T-cell (primary cell): Measurements from ENCODE around the gene DFFB. TPM values are rescaled to one million over a fixed set of nuclear protein-coding genes. Genes with fewer than 3 reads are reported as not detected.

Source experiments
- ATAC-seq, 4 experiments: fragments of 200-7000 bp in 3 of 4; fragments of 150-1000 bp in 1 of 4; cut with Tn5 transposase; replicated peaks in 1 of 4; 1 replicate in 3 of 4; 2 replicates in 1 of 4; pipeline ENCODE4 v1.10.0; 2021; ENCODE audit warnings: moderate library complexity in 3 of 4, mild to moderate bottlenecking in 2 of 4, moderate number of reproducible peaks in 1 of 4
- CTCF ChIA-PET, 2 donors: fragments of 300-600 bp; sonication (Branson Sonifier 250); formaldehyde crosslinking; loops; one replicate each; lab custom pipeline; 2022; ENCODE audit warnings: antibody characterized with exemption in 2 of 2; lab: Charles Lee
- POLR2A ChIA-PET, 2 donors: fragments of 300-600 bp; sonication (Branson Sonifier 250); formaldehyde crosslinking; loops; one replicate each; lab custom pipeline; 2022; ENCODE audit warnings: antibody characterized with exemption in 2 of 2; lab: Charles Lee
- DNase-seq, 35 experiments: peaks; one replicate each; pipeline versions ENCODE4 v3.0.0 to v3.0.0-alpha.2; 2013 to 2023
- H3K27ac ChIP-seq: one replicate; pipeline ENCODE4 v1.5.1; 2013; ENCODE audit warnings: low read length
- H3K27me3 ChIP-seq, 2 experiments: replicated peaks in 1 of 2; 1 replicate in 1 of 2; 2 replicates in 1 of 2; pipeline versions ENCODE4 v1.6.1 to v1.7.0; 2013; ENCODE audit warnings: low read length in 1 of 2, mixed read lengths in 1 of 2; ENCODE audit not compliant: control insufficient read depth in 2 of 2, insufficient read depth in 2 of 2; ENCODE audit errors: extremely low read depth in 1 of 2
- H3K36me3 ChIP-seq, 2 donors: 1 replicate in 1 of 2; 2 replicates in 1 of 2; pipeline versions ENCODE4 v1.6.1 to v1.7.0; 2013; ENCODE audit warnings: low read length in 1 of 2; ENCODE audit not compliant: control insufficient read depth in 2 of 2, insufficient read depth in 1 of 2; ENCODE audit errors: extremely low read depth in 1 of 2
- H3K4me1 ChIP-seq, 2 experiments: 1 replicate in 1 of 2; 2 replicates in 1 of 2; pipeline versions ENCODE4 v1.6.1 to v1.7.0; 2013; ENCODE audit warnings: low read length in 2 of 2, mixed read lengths in 1 of 2; ENCODE audit not compliant: insufficient read depth in 2 of 2, control insufficient read depth in 1 of 2; ENCODE audit errors: extremely low read depth in 1 of 2
- H3K4me3 ChIP-seq, 2 donors: 1 replicate in 1 of 2; 2 replicates in 1 of 2; pipeline versions ENCODE4 v1.5.1 to v1.7.0; 2013; ENCODE audit warnings: mild to moderate bottlenecking in 2 of 2, low read length in 1 of 2, moderate library complexity in 1 of 2; ENCODE audit not compliant: control insufficient read depth in 1 of 2; ENCODE audit errors: extremely low read depth in 1 of 2
- H3K9me3 ChIP-seq: 2 replicates; pipeline ENCODE4 v1.7.0; 2013
- H3K27ac Mint-ChIP-seq, 2 donors: one replicate each; pipeline ENCODE4 v1.8.0; 2020 to 2021; ENCODE audit warnings: mild to moderate bottlenecking in 2 of 2, mixed read lengths in 2 of 2
- H3K27me3 Mint-ChIP-seq, 2 donors: one replicate each; pipeline ENCODE4 v1.8.0; 2021 to 2022; ENCODE audit warnings: mixed read lengths in 2 of 2
- H3K36me3 Mint-ChIP-seq: one replicate; pipeline ENCODE4 v1.8.0; 2021; ENCODE audit warnings: mixed read lengths
- H3K4me1 Mint-ChIP-seq, 3 donors: one replicate each; pipeline ENCODE4 v1.8.0; 2020 to 2022; ENCODE audit warnings: mixed read lengths in 3 of 3, mild to moderate bottlenecking in 1 of 3
- H3K4me3 Mint-ChIP-seq, 3 donors: one replicate each; pipeline ENCODE4 v1.8.0; 2020 to 2022; ENCODE audit warnings: mild to moderate bottlenecking in 3 of 3, mixed read lengths in 3 of 3, moderate library complexity in 3 of 3
- H3K9me3 Mint-ChIP-seq, 3 donors: one replicate each; pipeline ENCODE4 v1.8.0; 2020 to 2022; ENCODE audit warnings: mixed read lengths in 3 of 3
- WGBS: methylation state at CpG from one replicate; pipeline ENCODE4 v1.1.5; 2013; ENCODE audit warnings: missing lambda C conversion rate; ENCODE audit not compliant: insufficient coverage; 5-methylcytosine and 5-hydroxymethylcytosine counted together
- total RNA-seq, 35 experiments: library from RNA in 6 of 35; stranded (reverse) in 6 of 35; fragments of 120-200 nt in 1 of 35; gene quantifications; one replicate each; pipeline versions ENCODE4 v1.2.1 to v1.2.4 and lab custom pipeline; 2013 to 2026

Gene DFFB
- total RNA-seq, 5 donors from 2014 or later (not counting 1 experiment from before 2014, with no cell fraction given) = 14.9 to 24.1 (median 18.5) TPM

DNA sequence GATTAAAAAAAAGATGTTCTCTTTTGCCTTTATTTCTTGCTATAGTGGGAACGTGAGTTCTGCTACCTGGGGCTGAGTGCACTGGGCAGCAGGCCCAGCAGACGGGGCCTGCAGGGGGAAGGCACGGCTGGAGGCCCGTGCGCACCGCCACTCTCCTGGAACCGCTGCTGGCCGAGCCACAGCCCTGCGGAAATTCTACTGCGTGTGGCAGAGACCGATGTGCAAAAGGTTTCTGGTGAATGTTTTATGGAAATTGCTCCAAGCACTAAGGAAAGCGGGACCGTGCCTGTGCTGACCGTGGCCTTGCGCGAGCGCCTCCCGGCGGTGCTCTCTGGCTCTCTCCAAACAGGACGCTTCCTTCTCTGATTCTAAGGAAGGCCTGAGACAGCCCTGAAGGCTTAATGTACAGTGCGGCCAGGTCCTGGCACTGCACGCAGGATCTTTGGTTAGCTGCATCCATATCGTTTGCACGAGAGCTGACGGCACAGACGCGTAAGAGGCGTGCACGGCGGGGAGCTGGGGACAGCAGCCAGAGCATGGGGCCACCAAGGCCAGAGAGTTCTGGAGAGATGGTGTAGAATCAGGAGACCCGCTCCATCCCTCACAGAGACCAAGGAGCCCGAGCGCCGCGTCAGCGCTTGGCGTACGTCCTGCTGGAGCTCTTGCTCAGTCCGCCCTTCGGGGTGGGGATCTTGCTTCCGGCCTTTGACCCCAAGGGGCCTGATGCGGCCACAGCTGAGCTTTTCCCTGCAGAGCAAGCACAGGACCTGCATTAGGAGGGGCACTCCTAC lies 42.3 kb upstream of the DFFB start:
- Mint-ChIP-seq H3K9me3 (no peaks in the 10 kb centered on the region), H3K27ac (no peak overlapping the region), H3K36me3 (peaks cover 28% of the 10 kb centered on the region), H3K4me3 (no peak overlapping the region), H3K4me1 (peaks cover 0 to 2% (median 0%) of the 10 kb centered on the region in 3 donors), H3K27me3 (peaks cover 0 to 2% of the 10 kb centered on the region in 2 donors)
- H3K27me3 ChIP-seq = peaks cover 0 to 6% of the 10 kb centered on the region in 2 experiments
- no peak overlapping the region for H3K4me3 ChIP-seq
- no peak for ATAC-seq
- CTCF ChIA-PET = interaction anchor here in 1 of 2 donors (0.7 kb wide), 1 partner anchor 14 kb away, joined by 4 read pairs; no protein-coding TSS in a partner anchor
- POLR2A ChIA-PET = interaction anchor here in 1 of 2 donors (0.7 kb wide), 1 partner anchor 14 kb away, joined by 3 read pairs; no protein-coding TSS in a partner anchor
- no peaks in the 10 kb centered on the region for H3K9me3 ChIP-seq
- no peak for DNase-seq
- peaks cover 0 to 3% of the 10 kb centered on the region in 2 experiments for H3K4me1 ChIP-seq
- WGBS = 96% methylated on average over 33 of the region's 42 CpGs
- H3K36me3 ChIP-seq = peaks cover 12 to 26% of the 10 kb centered on the region in 2 donors
- H3K27ac ChIP-seq = no peak overlapping the region

DNA sequence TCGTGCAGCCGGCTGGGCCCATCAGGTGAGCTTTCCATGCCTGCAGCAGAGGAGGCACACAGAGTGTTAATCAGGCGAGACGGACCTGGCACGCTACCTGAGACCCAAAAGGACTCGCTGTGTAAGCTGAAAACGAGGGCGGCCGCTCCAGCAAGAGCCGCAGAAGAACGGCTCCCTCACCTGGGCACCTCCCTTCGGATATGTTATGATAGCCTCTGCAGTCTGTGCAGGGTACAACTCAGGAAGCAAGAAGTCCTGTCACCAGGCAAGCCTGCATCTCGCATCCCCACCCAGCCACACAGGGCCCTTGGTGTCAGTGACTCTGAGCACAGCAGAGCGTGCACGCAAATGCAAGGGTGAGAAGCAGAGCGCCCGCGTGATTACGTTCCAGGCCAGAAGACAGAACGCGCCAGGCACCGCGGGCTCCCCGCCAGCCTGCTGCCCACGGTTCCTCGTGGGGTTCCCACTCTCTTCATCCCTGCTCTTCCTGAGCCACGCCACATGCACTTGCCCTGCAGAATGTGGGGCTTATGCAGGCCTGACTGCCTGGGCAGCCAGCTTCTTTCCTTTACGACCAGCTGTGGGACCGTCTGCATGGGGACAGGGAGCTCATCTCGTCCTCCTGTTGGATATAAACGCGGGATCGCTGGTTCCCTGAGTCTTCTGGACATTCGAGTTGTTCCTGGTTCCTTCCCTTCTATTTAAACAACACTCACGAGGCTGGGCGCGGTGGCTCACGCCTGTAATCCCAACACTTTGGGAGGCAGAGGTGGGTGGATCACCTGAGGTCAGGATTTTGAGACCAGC lies 40.7 kb upstream of the DFFB start:
- Histone ChIP-seq H3K9me3 (no peaks in the 10 kb centered on the region), H3K27me3 (no peaks in the 10 kb centered on the region), H3K4me3 (no peak overlapping the region), H3K4me1 (no peaks in the 10 kb centered on the region), H3K36me3 (peaks cover 21 to 30% of the 10 kb centered on the region in 2 donors), H3K27ac (no peak overlapping the region)
- WGBS = 91% methylated on average over 30 of the region's 38 CpGs
- H3K4me3 Mint-ChIP-seq = no peak overlapping the region
- CTCF ChIA-PET = no interaction called here
- ATAC-seq = no peak
- POLR2A ChIA-PET = no interaction called here
- H3K36me3 Mint-ChIP-seq = peaks cover 43% of the 10 kb centered on the region
- H3K4me1 Mint-ChIP-seq = no peaks in the 10 kb centered on the region
- peaks cover 0 to under 1% of the 10 kb centered on the region in 2 donors for H3K27me3 Mint-ChIP-seq
- no peak for DNase-seq
- no peak overlapping the region for H3K27ac Mint-ChIP-seq
- no peaks in the 10 kb centered on the region for H3K9me3 Mint-ChIP-seq

DNA sequence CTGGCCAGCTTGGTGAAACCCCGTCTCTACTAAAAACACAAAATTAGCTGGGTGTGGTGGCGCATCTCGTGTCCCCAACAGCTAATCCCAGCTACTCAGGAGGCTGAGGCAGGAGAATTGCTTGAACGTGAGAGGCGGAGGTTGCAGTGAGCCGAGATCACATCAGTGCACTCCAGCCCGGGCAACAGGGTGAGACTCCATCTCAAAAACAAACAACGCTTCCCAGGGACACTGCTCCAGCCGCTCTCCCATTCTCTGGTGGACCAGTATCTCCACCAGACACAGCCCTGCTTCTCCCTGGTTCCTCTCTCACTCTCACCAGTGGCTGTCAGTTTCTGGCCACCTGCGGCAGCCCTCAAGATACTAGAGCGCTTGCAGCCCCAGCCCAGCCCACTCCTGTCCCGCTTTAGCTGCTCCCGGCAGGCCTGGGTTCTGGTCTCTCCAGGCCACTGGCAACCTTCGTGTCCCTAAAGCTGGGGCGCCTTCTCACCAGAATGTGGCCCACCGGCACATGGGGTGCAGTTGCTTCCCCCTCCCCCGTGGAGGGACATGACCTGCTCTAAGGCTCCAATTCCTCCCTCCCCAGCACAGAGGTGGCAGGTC lies 40.0 kb upstream of the DFFB start:
- H3K27me3 Mint-ChIP-seq = no peaks in the 10 kb centered on the region
- H3K4me1 Mint-ChIP-seq = no peaks in the 10 kb centered on the region
- H3K27ac ChIP-seq = no peak overlapping the region
- H3K27ac Mint-ChIP-seq = no peak overlapping the region
- H3K36me3 ChIP-seq = peaks cover 27 to 30% of the 10 kb centered on the region in 2 donors
- CTCF ChIA-PET = no interaction called here
- H3K36me3 Mint-ChIP-seq = peaks cover 50% of the 10 kb centered on the region
- H3K4me3 Mint-ChIP-seq = no peak overlapping the region
- 97% methylated on average over 13 of the region's 17 CpGs for WGBS
- no peaks in the 10 kb centered on the region for H3K9me3 Mint-ChIP-seq
- H3K4me3 ChIP-seq = no peak overlapping the region
- POLR2A ChIA-PET = no interaction called here
- no peaks in the 10 kb centered on the region for H3K9me3 ChIP-seq
- DNase-seq (no peak), ATAC-seq (no peak)
- H3K4me1 ChIP-seq = no peaks in the 10 kb centered on the region
- no peaks in the 10 kb centered on the region for H3K27me3 ChIP-seq

DNA sequence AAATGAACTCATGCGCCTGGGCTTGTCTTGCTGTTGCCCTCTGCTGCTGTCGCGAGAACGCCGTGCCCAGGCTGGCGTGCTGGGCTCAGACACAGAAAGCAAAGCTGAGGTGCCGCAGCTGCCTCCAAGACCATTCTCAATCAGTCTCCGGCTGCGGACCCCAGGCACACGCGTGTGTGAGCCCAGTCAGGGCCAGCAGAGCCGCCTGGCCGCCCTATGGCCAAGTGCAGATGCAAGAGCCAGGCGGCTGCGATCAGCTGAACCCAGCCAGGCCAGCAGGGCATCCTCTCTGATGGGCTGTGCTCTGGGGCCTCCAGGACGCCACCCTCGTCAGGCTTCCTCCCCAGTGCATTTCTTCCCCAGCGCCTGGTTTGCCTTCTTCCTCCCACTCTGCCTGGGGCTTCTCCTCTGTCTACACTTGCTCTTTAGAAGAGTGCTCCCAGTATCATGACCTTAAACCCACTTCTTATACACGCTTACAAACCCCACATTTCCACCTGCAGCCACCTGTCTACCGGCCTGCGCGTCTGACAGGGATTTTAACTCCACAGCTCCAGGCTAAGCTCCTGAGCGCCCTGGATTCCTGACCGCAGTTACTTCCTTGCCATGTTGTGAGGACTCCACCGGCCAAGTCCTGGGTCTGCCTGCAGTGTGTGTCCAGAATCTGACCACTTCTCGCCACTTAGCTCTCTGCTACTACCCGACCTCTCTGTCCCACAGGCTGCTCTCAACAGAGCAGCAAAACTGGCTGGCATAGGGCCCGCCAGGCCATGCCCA lies 39.3 kb upstream of the DFFB start:
- ATAC-seq (no peak), DNase-seq (no peak)
- POLR2A ChIA-PET = no interaction called here
- CTCF ChIA-PET = interaction anchor here in 1 of 2 donors (0.6 kb wide), 1 partner anchor 73 kb away, joined by 3 read pairs; no protein-coding TSS in a partner anchor
- Histone ChIP-seq H3K36me3 (peaks cover 27 to 35% of the 10 kb centered on the region in 2 donors), H3K4me1 (no peaks in the 10 kb centered on the region), H3K27ac (no peak overlapping the region), H3K27me3 (no peaks in the 10 kb centered on the region), H3K4me3 (no peak overlapping the region), H3K9me3 (no peaks in the 10 kb centered on the region)
- Mint-ChIP-seq H3K4me3 (no peak overlapping the region), H3K4me1 (no peaks in the 10 kb centered on the region), H3K27me3 (no peaks in the 10 kb centered on the region), H3K36me3 (peaks cover 56% of the 10 kb centered on the region), H3K27ac (no peak overlapping the region), H3K9me3 (no peaks in the 10 kb centered on the region)
- 96% methylated on average over 28 of the region's 28 CpGs for WGBS

DNA sequence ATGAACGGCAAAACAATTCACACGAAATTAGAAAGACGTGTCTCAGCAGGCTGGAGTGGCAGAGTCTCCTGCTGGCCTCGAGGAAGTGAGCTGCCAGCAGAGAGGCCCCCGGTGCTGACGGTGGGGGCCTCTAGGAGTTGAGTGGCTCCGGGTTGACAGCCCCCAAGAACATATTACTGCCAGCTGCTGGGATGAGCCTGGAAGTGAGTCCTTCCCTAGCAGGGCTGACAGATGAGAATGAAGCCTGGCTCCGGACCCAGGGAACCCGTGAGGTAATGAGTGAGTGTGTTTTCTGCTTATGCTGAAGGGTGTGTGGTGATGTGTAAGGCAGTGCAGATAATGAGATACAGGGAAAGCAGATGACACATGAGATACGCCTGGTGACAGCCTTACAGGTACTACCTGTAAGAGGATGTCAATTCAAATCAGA lies 37.5 kb upstream of the DFFB start:
- POLR2A ChIA-PET = no interaction called here
- no peaks in the 10 kb centered on the region for H3K9me3 ChIP-seq
- H3K36me3 ChIP-seq = peaks cover 22 to 41% of the 10 kb centered on the region in 2 donors
- Mint-ChIP-seq H3K27me3 (no peaks in the 10 kb centered on the region), H3K27ac (no peak overlapping the region), H3K9me3 (no peaks in the 10 kb centered on the region), H3K4me3 (no peak overlapping the region), H3K4me1 (no peaks in the 10 kb centered on the region), H3K36me3 (peaks cover 56% of the 10 kb centered on the region)
- DNase-seq (no peak), ATAC-seq (no peak)
- CTCF ChIA-PET = no interaction called here
- H3K27ac ChIP-seq = no peak overlapping the region
- no peak overlapping the region for H3K4me3 ChIP-seq
- WGBS = 85% methylated on average over 9 of the region's 10 CpGs
- no peaks in the 10 kb centered on the region for H3K4me1 ChIP-seq
- H3K27me3 ChIP-seq = no peaks in the 10 kb centered on the region
